ENCODE measurements around the gene CGGBP1.
A peak's percentile ranks its signal among the peaks of the same experiment; 100 is the strongest.

CGGBP1 gene, protein sequence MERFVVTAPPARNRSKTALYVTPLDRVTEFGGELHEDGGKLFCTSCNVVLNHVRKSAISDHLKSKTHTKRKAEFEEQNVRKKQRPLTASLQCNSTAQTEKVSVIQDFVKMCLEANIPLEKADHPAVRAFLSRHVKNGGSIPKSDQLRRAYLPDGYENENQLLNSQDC

GRCh38 chr3:88058581-88059379, at the start of gene CGGBP1, which contains the start of gene ZNF654:
Gene CGGBP1, minus strand, starts transcription at chr3:88059005. Its CDS starts 3,029 bp downstream, at chr3:88055976.
Gene ZNF654, plus strand, starts transcription at chr3:88059255. Its CDS starts 65 bp downstream, at chr3:88059320.
- DNase-seq = peak; percentile 97

DNA sequence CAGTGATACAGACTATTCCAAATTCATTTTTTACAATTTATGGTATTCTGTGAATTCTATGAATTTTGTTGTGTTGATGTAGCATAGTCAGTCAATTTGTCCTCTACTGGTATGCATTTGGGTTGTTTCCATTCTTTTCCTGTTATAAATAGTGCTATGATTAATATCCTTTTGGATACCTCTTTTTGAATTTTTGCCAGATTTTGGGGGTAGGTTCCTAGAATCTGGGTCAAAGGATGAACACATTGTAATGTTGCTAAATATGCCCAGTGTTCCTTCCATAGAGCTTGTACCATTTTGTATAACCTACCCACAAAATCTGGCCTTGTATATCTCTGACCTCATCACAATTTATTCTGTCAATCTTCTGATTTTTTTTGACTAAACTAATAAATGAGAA, 46.5 kb upstream of the CGGBP1 start:
- DNase-seq = no peak

DNA sequence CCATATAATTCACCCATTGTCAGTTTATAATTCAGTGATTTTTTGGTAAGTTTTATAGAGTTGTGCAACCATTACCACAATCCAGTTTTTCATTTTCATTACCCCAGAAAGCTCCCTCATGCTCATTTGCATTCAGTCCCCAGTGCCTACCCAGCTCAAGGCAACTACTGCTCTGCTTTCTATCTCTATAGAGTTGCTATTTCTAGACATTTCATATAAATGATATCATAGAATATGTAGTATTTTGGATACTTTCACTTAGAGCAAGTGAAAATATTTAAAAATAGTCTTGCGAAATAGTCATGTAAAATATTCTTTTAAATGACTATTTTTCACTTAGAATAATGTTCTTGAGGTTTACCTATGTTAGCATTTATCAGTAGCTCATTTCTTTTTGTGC, 42.3 kb upstream of the CGGBP1 start:
- no peak for DNase-seq

- DNase-seq = no peak
These were observed 34.5 kb upstream of the CGGBP1 start for GRCh38 chr3:88093266-88093665.

DNA sequence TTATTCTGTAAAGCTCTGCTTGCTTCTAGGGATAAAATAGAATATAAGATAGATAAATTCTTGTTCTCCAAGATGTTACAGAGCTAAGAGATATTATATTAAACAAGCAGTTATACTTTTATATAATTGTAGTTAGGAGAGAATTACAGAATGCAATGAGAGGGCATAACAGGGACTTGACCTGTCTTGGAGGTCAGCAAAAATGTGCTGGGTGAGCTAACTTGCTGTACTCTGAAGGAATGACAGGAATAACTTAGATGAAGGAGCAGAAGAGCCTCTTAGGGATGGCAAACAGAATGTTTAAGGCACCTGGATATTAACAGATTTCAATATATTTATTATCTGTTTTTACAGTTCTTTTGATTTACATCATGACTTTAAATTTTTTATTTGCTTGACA, 33.5 kb upstream of the CGGBP1 start:
- DNase-seq = no peak

GRCh38 chr3:88090681-88091080, 31.9 kb upstream of the CGGBP1 start:
- DNase-seq = no peak

GRCh38 chr3:88084097-88084501, 25.3 kb upstream of the CGGBP1 start:
- DNase-seq = no peak

- no peak for DNase-seq
These were observed 24.0 kb upstream of the CGGBP1 start for GRCh38 chr3:88082854-88083253.

- DNase-seq = no peak
These were observed 20.1 kb upstream of the CGGBP1 start for GRCh38 chr3:88078932-88079331.

DNA sequence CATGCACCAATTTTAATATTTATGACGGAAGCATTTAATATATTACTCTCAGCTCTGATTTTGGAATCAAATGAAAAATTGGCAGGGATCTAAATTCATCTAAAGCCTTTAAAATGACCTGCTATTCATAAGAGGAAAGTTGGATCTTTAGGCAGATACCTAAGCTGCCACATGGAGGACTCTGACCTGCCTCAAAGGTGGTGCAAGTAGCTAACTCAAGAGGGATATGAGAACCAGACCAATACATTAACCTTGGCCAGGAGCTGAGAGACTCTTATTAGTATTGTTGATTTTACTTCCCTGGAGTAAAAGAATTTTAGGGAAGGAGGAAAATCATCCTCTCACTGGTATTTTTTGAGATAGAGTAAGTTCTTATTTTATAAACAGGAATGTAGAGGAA, 17.9 kb upstream of the CGGBP1 start:
- DNase-seq = no peak

GRCh38 chr3:88075497-88075896, 16.7 kb upstream of the CGGBP1 start:
- DNase-seq = no peak

DNA sequence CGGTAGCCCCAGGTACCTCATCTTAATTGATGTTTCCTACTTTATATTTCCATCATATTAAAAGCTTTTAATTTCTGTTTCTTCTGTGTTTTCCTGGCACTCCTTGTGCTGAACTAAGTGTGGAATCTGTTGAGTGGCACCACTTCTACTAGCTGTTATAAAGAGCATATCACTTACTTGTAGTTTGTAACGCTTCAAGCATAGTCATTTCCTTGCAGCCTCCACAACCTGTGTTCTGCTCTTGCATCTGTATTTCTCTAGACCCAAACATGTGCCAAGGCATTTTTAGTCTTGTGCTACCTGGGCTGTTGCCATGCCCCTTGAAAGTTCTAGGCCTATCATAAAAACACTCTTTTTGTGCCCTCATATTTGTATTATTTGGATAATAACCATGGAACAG, 16.3 kb upstream of the CGGBP1 start:
- no peak for DNase-seq

GRCh38 chr3:88061746-88062145, 2.9 kb upstream of the CGGBP1 start:
- no peak for DNase-seq

DNA sequence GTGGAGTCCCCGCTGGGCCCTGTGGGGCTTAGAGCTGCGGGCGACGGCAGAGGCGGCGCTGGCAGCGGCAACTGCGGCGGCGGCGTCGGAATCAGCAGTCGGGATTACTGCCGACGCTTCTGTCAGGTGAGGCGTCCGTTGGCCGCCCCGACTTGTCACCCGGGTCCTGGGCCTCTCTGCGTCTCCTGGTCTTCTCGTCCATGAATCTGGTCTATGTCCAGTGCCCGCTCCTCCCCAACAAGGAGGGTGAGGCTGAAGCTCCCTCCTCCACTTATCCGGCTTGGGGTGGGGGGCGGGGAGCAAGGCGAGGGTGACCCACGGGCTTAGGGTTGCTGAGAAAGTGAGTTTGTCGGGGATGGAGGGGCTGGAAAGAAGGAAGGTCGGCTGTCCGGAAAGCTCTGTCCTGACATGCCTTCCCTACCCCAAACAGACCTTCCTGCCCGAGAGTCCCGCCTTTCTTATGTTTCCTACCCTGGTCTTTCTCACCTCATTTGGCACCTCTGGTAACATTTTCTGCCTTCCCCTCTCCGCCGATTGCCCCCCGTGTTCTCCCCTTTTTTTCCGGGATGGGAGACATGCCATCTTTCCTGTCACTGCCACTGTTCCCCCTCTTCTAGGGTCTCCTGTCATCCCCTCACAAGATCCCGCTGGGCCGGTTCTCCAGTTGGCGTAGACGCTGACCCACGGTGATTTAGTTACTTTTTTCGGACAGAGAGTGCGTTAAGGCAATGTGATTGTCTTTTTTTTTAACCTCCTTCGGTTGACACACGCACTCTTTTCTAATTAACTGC, 770 bp upstream of the CGGBP1 start:
- peak; percentile 1 for DNase-seq

DNA sequence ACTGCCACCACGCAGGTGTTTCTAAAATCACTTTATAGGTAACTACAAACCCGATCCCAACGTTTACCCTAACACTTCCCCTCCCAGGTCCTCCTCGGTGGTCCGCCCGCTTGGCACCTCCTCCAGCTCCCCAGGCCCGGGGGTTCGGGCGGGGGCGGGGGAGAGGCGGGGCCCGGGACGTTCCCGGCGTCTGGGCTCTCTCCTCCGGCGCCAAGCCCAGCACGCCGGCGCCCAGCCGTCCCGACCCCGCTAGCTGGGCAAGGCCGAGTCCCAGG, 562 bp downstream of the CGGBP1 start:
- no peak for DNase-seq

GRCh38 chr3:88057630-88058305, 1.0 kb downstream of the CGGBP1 start:
- DNase-seq = no peak

- DNase-seq = no peak
These were observed 12.0 kb downstream of the CGGBP1 start for GRCh38 chr3:88046766-88047165.

DNA sequence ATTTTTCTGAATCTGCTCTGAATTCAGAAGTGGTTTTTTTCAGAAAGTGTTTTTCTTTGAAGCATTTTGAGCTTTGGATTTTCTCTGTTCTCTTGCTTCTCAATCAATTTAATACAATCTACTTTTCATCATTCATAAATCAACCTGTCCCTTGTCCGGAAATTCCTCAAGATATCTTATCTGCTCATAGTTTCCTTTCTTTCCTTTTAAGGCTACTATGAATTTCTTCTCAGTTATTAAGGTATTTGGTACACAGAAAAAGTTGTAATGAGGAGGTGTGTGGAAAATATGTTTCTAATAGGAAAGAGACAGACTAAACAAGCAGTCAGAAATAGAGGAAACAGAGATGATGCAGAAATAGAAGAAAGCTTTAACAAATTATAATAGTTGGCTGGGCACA, 14.4 kb downstream of the CGGBP1 start:
- DNase-seq = no peak

DNA sequence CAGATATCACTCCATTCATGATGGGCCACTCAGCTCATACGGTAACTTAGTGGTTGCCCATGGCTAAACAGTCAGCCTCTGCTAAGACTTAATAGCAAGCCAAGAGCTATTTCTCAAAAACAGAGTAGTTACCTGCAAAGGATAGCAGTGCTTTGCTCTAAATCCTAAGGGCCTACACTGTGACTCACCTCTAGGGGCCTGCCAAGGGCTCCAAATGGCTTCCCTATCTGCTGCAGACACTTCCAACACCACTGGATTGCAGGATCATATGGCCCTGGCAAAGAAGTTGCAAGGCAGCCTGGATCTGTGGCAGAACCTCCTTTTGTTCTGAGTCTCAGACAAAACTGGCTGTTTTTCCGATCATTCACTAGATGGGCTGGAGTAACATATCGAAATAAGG, 17.8 kb downstream of the CGGBP1 start:
- no peak for DNase-seq

DNA sequence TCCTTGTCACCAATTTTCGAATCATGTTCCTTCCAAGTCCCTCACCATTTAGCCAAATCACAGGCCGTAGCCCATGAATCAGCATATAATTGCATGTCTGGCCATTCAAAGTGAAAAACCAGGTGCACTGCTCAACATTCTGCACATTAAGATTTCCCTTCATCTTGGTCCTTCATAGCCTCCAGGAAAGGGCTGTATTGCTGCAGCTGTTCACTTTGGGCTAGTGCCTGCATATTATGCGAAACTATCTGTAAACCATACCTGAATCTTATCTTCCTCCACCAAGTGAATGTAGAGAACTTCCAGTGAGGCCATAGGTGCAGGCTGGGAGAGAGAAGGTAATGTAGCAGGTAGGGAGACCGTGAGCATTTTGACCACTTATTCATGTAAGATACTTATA, 18.3 kb downstream of the CGGBP1 start:
- no peak for DNase-seq

DNA sequence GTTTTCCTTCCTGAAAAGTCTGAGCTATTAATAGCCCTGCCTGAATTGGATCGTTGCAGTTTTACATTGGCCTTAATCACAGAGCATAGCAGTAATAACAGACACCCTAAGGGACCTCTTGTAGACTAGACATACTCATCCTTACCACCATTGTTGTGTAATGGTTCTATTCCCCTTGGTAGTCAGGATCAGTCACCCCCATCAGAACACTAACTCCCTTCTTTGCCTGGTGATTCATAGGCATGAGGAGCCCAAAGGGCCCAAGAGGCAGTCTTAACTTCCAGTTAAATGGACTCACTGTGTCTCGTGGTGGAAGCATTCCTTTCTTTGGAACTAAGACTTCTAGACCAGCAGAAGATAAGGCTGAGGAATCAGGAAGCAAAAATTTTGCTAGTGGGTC, 20.2 kb downstream of the CGGBP1 start:
- no peak for DNase-seq

DNA sequence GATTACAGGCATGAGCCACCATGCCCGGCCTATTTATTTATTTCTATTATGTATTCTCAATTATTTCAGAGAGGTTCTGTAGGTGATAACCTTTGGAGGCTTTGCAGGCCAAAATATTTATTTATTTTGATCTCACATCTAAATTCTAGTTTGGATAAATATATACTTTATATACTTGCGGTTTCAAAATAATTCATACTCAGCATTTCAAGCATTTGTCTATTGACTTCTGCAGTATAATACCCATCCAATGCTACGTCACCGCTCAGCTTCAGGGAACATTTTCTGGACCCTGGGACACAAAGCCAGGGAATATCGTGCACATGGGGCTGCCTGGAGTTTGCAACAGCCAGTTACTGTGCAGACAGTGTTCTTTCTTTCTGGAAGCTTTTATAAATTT, 22.6 kb downstream of the CGGBP1 start:
- DNase-seq = no peak

DNA sequence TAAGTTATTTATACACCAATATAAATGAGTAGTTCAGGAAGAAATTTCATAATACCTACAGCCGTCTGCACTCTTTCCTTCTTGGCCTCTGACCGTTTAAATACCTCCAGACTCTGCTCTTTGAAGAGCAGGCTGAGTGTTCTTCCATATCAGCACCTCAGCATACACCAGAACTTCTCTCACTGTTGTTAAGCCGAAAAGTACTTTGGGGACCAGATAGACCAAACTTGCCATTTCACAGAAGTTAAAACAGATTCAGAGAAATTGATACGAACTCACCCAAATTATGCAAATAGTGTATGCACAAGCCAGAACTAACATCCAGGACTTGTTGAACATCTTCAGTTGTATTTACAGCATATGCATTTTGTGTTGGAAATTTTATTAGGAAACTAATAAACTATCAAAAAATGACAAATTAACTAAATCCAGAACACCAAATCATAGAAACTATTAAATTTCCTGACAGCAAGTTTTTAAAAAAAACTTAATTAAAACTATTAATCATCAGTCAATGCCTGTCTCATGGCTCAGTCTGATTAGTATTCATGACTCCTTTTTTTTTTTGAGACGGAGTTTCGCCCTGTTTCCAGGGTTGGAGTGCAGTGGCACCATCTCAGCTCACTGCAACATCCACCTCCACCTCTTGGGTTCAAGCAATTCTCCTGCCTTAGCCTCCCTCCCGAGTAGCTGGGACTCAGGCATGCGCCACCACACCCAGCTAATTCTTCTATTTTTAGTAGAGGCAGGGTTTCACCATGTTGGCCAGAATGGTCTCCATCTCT, 24.1 kb downstream of the CGGBP1 start:
- no peak for DNase-seq
